Liver (tissue), 9 donors: ENCODE measurements around the gene CFP. TPM values are rescaled to one million over a fixed set of nuclear protein-coding genes. Genes with fewer than 3 reads are reported as not detected.

Experiments
- DNase-seq: peaks from one replicate; pipeline ENCODE4 v3.0.0-alpha.2; 2017; ENCODE audit warnings: low spot score
- H3K27ac ChIP-seq, 2 donors: one replicate each; pipeline ENCODE4 v1.7.0; 2013; ENCODE audit warnings: inconsistent platforms in 2 of 2, low read length in 2 of 2, control low read depth in 1 of 2, low read depth in 1 of 2, mild to moderate bottlenecking in 1 of 2
- H3K27me3 ChIP-seq, 4 donors: one replicate each; pipeline versions ENCODE4 v1.6.1 to v1.7.0; 2013; ENCODE audit warnings: low read length in 3 of 4, inconsistent platforms in 1 of 4, mild to moderate bottlenecking in 1 of 4, moderate library complexity in 1 of 4; ENCODE audit not compliant: control insufficient read depth in 4 of 4, insufficient read depth in 4 of 4
- H3K36me3 ChIP-seq, 4 donors: one replicate each; pipeline versions ENCODE4 v1.6.1 to v1.7.0; 2013; ENCODE audit warnings: low read length in 3 of 4, mild to moderate bottlenecking in 3 of 4, low read depth in 1 of 4, moderate library complexity in 1 of 4; ENCODE audit not compliant: control insufficient read depth in 4 of 4, insufficient read depth in 3 of 4
- H3K4me1 ChIP-seq, 4 donors: one replicate each; pipeline versions ENCODE4 v1.6.1 to v1.7.0; 2013; ENCODE audit warnings: low read length in 3 of 4, mild to moderate bottlenecking in 3 of 4, moderate library complexity in 1 of 4; ENCODE audit not compliant: control insufficient read depth in 4 of 4, insufficient read depth in 4 of 4
- H3K4me3 ChIP-seq, 3 donors: one replicate each; pipeline versions ENCODE4 v1.6.1 to v1.7.0; 2013; ENCODE audit warnings: low read length in 3 of 3, control low read depth in 1 of 3, low read depth in 1 of 3, mild to moderate bottlenecking in 1 of 3
- H3K9ac ChIP-seq, 2 donors: one replicate each; pipeline ENCODE4 v1.7.0; 2013; ENCODE audit warnings: low read length in 2 of 2, mild to moderate bottlenecking in 2 of 2, moderate library complexity in 2 of 2, control low read depth in 1 of 2, low read depth in 1 of 2
- H3K9me3 ChIP-seq, 4 donors: one replicate each; pipeline versions ENCODE4 v1.6.1 to v1.7.0; 2013; ENCODE audit warnings: low read length in 3 of 4; ENCODE audit not compliant: control insufficient read depth in 4 of 4
- ATF3 ChIP-seq: IDR thresholded peaks from 2 replicates; pipeline ENCODE4 v1.6.1; 2016; ENCODE audit warnings: antibody characterized with exemption
- CTCF ChIP-seq: fragments of 150-350 bp; IDR thresholded peaks from 2 replicates; pipeline ENCODE4 v1.5.1; 2017; ENCODE audit warnings: improper control_type of control experiment, low read depth, low read length; ENCODE audit not compliant: missing input control
- FOXA1 ChIP-seq: IDR thresholded peaks from 2 replicates; pipeline ENCODE4 v1.6.1; 2016; ENCODE audit warnings: antibody characterized with exemption
- FOXA2 ChIP-seq: IDR thresholded peaks from 2 replicates; pipeline ENCODE4 v1.6.1; 2016; ENCODE audit warnings: antibody characterized with exemption
- GABPA ChIP-seq, 2 donors: IDR thresholded peaks in 1 of 2; conservative IDR thresholded peaks in 1 of 2; 2 replicates each; pipeline ENCODE4 v1.6.1; 2016; ENCODE audit warnings: antibody characterized with exemption in 2 of 2, mild to moderate bottlenecking in 1 of 2, moderate library complexity in 1 of 2
- HNF4A ChIP-seq, 2 donors: conservative IDR thresholded peaks; 2 replicates each; pipeline ENCODE4 v1.6.1; 2016; ENCODE audit warnings: antibody characterized with exemption in 2 of 2, mild to moderate bottlenecking in 2 of 2
- HNF4G ChIP-seq: IDR thresholded peaks from 2 replicates; pipeline ENCODE4 v1.6.1; 2016; ENCODE audit warnings: antibody characterized with exemption
- JUND ChIP-seq, 2 donors: IDR thresholded peaks; 2 replicates each; pipeline ENCODE4 v1.6.1; 2016; ENCODE audit warnings: antibody characterized with exemption in 2 of 2
- MAX ChIP-seq: IDR thresholded peaks from 2 replicates; pipeline ENCODE4 v1.6.1; 2016; ENCODE audit warnings: antibody characterized with exemption
- NR2F2 ChIP-seq: IDR thresholded peaks from 2 replicates; pipeline ENCODE4 v1.6.1; 2016; ENCODE audit warnings: antibody characterized with exemption
- RAD21 ChIP-seq, 2 donors: IDR thresholded peaks; 2 replicates each; pipeline ENCODE4 v1.6.1; 2016; ENCODE audit warnings: antibody characterized with exemption in 2 of 2, mild to moderate bottlenecking in 2 of 2
- REST ChIP-seq: IDR thresholded peaks from 2 replicates; pipeline ENCODE4 v1.6.1; 2016; ENCODE audit warnings: antibody characterized with exemption, mild to moderate bottlenecking
- RXRA ChIP-seq, 2 donors: IDR thresholded peaks; 2 replicates each; pipeline ENCODE4 v1.6.1; 2017 to 2018; ENCODE audit warnings: antibody characterized with exemption in 2 of 2, mild to moderate bottlenecking in 1 of 2
- SP1 ChIP-seq: IDR thresholded peaks from 2 replicates; pipeline ENCODE4 v1.6.1; 2018; ENCODE audit warnings: antibody characterized with exemption, mild to moderate bottlenecking
- TAF1 ChIP-seq: conservative IDR thresholded peaks from 2 replicates; pipeline ENCODE4 v1.6.1; 2016; ENCODE audit warnings: antibody characterized with exemption, mild to moderate bottlenecking
- YY1 ChIP-seq: IDR thresholded peaks from 2 replicates; pipeline ENCODE4 v1.6.1; 2016; ENCODE audit warnings: antibody characterized with exemption, mild to moderate bottlenecking
- ZBTB33 ChIP-seq: IDR thresholded peaks from 2 replicates; pipeline ENCODE4 v1.6.1; 2016; ENCODE audit warnings: antibody characterized with exemption
- WGBS: extraction: QIAGEN DNeasy Blood & Tissue Kit; methylation state at CpG from one replicate; pipeline ENCODE4 v1.1.7; 2013; 5-methylcytosine and 5-hydroxymethylcytosine counted together
- polyA plus RNA-seq, 2 donors: library from polyadenylated mRNA; stranded (reverse) in 1 of 2; unstranded in 1 of 2; fragments of 200-250 nt in 1 of 2; fragments of >200 nt in 1 of 2; fragmentation: Nextera tagmentation in 1 of 2; extraction: Ambion mirVana in 1 of 2; gene quantifications; one replicate each; pipeline versions ENCODE4 v1.2.1 to v1.2.3, GENCODE V29; 2013 to 2015
- total RNA-seq, 2 donors: library from RNA; depleted of rRNA; stranded (reverse); fragments of >200 nt; gene quantifications; one replicate each; pipeline ENCODE4 v1.2.3, GENCODE V29; 2014
- donor health status: healthy.
- donor health status: healthy.
- donor health status: healthy.
- donor health status: healthy.
- donor health status: healthy.

Gene CFP
- total and polyA plus RNA-seq, 4 donors, result 10.0 to 26.0 (median 16.6) TPM

- no peaks in the 10 kb centered on the region for H3K36me3 ChIP-seq
- WGBS, result 38% methylated on average over 9 of the region's 9 CpGs
- H3K4me1 ChIP-seq, result peaks cover 0 to 11% (median 5%) of the 10 kb centered on the region in 4 donors
- DNase-seq, result no peak
- H3K4me3 ChIP-seq, result no peak overlapping the region
- H3K27me3 ChIP-seq, result no peaks in the 10 kb centered on the region
- H3K9me3 ChIP-seq, result no peaks in the 10 kb centered on the region
- TF ChIP-seq MAX (no peak), NR2F2 (peak; percentile 68), RXRA (IDR thresholded peaks at IDR 0.05) (peak; percentile 12 to 17), ATF3 (no peak)
- H3K9ac ChIP-seq, result no peak overlapping the region
- peak overlapping the region in 1 of 2 donors; percentile 39 for H3K27ac ChIP-seq
Measured at GRCh38 chrX:47577424-47577823, 52.3 kb downstream of the CFP start.

GRCh38 chrX:47576021-47576898, 53.5 kb downstream of the CFP start:
- Histone ChIP-seq H3K27ac (no peak overlapping the region), H3K9me3 (no peaks in the 10 kb centered on the region), H3K4me1 (peaks cover 0 to 11% (median 5%) of the 10 kb centered on the region in 4 donors), H3K27me3 (no peaks in the 10 kb centered on the region), H3K36me3 (peaks cover 0 to 6% (median under 1%) of the 10 kb centered on the region in 4 donors), H3K9ac (no peak overlapping the region), H3K4me3 (no peak overlapping the region)
- 95% methylated on average over 20 of the region's 20 CpGs for WGBS
- TF ChIP-seq REST (no peak), TAF1 (no peak), GABPA (IDR thresholded peaks at IDR 0.05 in 1 of 2, conservative IDR thresholded peaks at IDR 0.05 in 1 of 2) (no peak), JUND (IDR thresholded peaks at IDR 0.05) (no peak), FOXA1 (no peak), MAX (no peak), ATF3 (no peak), HNF4G (no peak), CTCF (no peak), SP1 (no peak), RAD21 (IDR thresholded peaks at IDR 0.05) (no peak), RXRA (IDR thresholded peaks at IDR 0.05) (no peak), ZBTB33 (no peak), YY1 (no peak), HNF4A (conservative IDR thresholded peaks at IDR 0.05) (no peak), FOXA2 (no peak), NR2F2 (no peak)
- no peak for DNase-seq
